COLO829 (cell line): ENCODE results near the gene TPRA1.
A peak's percentile ranks its signal among the peaks of the same experiment; 100 is the strongest.

Source experiments
- DNase-seq: peaks from one replicate; pipeline ENCODE4 v3.0.0; 2012; ENCODE audit warnings: low spot score

Gene TPRA1

DNA sequence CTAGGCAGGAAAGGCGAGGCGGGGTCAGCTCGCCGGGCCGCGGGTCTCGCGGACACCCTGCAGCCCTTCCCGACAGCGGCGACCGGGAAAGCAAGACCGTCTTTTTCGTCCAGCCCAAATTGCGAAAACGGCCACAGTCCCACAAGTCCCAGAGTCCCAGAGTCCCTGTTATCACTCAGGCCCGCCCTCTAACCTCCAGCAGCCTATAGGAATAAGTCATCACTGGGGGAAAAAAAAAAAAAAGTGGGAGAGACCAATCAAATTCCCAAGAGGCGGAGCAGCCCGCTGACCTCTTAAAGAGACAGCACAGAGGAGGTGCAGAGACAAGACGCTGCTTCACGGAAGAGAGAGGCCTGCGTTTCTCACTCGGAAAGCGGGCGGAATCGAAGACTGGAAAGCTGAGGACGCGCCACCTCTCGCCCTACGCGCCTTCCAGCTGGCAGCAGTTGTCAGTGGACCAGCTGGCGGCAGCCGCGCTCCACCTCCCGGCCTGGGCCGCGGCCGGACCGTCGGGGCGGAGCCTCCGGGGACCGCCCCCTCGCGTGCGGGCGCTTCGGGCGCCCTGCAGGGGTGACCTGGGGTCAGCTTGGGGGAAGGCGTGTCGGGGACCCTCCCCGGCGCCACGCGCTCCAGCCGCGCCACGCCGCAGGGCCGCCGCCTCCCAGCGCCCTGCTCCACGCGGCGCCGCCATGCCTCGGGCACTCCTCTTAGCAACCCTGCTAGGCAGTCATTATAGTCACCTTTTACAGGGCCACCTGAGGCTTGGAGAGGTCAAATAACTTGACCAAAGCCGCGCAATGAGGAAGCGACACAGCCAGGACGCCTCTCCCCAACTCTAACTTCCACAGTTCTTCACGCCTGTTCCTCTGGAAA is at the start of gene TPRA1:
Gene TPRA1 (minus strand): TSS at position 141 of the 873 bp plus-strand sequence. CDS start 10,587 bp downstream, outside the sequence.
- DNase-seq: peak; percentile 99

DNA sequence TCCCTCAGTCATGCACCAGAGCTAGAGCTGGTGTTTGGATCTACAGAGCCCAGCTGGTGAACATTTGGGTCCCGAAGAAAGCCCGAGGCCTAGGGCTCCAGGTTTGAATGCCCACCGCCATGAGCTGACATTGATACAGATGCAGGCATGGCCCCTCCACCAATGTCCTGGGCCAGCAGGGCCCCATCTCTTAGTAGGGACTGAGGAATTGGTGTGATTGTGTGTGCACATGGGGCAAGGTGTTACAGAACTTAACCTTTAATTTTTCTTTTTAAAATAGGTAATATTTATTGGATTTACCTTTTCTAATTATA is 49.5 kb upstream of the TPRA1 start:
- no peak for DNase-seq

DNA sequence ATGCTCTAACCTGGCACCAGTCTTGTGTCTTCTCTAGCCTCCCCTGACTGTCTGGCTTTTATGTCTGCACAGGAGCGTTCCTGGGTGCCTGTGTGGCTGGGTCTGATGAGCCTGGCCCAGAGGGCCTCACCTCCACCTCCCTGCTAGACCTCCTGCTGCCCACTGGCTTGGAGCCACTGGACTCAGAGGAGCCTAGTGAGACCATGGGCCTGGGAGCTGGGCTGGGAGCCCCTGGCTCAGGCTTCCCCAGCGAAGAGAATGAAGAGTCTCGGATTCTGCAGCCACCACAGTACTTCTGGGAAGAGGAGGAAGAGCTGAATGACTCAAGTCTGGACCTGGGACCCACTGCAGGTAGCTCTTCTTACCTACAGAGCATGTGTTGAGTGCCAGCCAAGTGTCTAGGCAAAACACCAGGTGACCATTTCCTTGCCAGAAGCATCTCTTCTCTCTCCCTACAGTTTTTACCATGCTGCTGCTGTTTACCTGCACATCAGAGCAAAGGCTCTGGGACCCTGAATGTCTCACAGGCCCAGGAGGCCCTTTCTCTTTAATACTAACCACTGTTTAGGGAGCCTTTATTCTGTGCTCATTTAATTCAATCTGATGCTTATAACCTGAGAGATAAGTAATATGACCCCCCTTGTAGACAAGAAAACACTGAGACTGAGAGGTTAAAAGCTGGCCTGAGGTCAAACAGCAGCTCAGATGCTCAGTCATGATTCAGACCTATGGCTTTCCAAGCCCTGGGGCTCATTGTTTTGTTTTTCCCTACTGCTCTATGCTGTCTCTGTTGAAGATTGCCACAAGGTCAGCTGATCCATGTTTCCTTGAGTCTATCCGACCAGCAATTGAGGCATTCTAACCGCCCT is 48.9 kb upstream of the TPRA1 start:
- DNase-seq: peak; percentile 90

DNA sequence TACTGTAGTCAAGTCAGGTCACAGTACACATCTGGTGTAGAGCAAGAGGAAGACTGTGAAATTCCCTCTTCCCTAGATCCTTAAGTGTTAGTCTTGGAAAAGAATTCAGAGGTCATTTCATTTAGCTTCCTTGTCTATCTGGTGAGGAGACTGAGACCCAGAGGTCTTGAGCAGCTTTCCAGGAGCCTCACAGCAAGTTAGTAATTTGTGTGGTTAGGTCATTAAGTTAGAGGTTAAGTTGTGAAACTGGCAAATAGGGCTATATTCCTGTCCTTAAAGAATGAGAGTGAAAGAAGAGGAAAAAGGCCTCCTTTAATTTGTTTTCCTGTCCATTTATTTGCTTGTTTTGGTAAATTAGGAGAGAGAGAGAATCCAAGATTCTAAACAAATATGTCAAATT is 47.4 kb upstream of the TPRA1 start:
- DNase-seq: no peak

DNA sequence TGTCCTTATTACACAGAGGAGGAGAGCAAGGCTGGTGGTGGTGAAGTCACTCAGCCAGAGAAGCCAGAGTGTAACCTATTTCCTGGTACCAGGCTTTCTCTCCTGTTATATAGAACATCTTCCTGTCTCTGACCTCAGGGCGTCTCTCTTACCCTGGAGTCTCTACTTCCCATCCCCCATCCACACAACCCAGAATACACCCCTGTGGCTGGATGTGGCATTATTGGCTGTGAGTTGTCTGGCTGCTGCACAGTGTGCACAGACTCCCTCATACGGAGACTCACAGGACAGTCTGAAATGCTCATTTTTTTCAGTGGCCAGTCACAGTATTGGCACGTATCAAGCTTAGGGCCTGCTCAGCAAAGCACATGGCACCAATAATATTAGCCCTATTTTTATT is 47.0 kb upstream of the TPRA1 start:
- DNase-seq: no peak

DNA sequence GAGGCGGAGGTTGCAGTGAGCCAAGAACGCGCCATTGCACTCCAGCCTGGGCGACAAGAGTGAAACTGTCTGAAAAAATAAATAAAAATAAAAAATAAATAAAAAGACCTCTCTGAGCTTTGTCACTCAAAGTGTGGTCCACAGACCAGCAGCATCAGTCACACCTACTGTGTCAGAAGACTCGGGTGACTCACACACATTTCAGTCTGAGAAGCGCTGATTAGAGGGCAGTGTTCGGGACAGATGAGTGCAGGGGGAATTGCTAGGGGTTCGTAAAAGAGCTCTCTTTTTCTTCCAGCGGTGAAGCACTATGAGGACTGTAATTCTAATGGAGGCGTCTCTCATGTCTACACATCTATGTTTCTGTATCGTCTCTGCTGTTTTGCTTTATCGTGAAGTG is 44.1 kb upstream of the TPRA1 start:
- DNase-seq: no peak

DNA sequence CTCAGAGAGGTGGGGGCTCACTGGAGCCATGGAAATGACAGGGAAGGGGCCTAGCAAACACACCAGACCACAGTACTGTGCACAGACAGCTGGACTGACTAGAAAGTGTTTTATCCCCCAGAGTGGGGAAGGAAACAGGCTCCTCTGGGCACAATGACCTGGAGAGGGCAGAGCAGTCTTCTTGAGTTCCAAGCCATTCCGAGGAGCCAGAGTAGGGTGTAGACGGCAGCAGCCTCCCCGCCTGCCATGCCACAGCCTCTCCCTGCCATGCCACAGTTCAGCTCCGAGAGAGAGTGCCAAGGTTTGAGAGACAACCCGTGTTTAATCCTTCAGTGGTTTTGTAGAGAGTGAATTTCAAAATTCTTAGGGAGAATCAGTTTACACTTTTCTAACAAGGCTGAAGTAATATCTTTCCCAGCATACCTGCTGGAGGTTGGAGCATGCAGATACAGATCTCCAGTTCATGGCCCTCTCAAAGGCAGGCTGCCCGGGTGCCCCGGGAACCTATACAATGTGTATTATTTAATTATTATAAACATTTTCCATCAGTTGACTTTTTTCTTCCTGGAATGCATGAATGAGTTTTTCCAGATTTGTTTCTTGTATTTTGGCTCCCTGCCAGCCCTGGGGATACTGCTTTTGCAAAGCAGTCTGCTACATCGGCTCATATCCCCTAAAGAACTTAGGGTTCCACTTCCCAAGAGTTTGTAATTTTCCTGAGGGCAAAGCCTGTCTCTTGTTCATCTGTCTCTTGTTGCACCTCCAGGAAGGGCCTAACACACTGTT is 41.7 kb upstream of the TPRA1 start:
- DNase-seq: no peak

DNA sequence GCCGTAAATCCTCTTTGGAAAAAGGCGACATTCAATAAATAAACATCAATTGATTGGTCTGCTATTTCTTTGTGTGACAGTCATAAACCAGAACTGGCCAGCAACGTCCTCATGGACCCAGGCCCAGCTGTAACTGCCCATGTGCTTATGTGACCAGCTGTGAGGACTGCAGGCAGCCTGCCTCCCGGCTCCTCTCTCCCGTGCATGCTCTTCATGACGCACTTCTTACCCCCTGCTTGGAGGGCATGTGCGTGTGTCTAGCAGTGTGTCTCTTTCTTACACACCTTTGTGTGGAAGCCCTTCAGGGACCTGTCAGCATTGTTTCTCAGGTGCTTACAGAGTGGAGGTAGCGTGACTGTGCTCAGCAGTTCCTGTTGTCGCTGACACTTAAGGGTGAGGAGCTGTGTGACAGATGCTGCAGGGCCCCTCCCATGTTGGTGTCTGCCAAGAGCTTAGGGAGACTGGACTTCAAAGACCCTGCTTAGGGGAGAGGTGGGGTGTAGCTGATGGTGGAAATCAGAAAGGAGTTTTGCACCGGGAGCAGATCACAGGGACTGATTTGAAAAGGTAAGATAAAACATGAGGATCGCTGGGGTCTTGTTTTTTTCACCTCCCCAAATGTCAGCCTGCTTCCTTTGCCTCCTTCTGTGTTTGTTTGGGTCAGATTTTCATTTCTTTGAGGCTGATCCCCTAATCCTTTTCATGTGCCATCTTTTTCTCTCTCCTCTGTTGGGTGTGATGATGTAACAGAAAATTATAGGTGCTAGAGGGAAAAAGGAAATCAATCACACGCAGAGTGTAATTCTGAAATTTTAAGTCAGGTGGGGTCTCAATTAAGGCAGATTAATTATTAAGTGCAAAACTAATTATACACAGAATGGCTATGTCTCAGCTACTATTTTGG is 40.5 kb upstream of the TPRA1 start:
- DNase-seq: no peak

DNA sequence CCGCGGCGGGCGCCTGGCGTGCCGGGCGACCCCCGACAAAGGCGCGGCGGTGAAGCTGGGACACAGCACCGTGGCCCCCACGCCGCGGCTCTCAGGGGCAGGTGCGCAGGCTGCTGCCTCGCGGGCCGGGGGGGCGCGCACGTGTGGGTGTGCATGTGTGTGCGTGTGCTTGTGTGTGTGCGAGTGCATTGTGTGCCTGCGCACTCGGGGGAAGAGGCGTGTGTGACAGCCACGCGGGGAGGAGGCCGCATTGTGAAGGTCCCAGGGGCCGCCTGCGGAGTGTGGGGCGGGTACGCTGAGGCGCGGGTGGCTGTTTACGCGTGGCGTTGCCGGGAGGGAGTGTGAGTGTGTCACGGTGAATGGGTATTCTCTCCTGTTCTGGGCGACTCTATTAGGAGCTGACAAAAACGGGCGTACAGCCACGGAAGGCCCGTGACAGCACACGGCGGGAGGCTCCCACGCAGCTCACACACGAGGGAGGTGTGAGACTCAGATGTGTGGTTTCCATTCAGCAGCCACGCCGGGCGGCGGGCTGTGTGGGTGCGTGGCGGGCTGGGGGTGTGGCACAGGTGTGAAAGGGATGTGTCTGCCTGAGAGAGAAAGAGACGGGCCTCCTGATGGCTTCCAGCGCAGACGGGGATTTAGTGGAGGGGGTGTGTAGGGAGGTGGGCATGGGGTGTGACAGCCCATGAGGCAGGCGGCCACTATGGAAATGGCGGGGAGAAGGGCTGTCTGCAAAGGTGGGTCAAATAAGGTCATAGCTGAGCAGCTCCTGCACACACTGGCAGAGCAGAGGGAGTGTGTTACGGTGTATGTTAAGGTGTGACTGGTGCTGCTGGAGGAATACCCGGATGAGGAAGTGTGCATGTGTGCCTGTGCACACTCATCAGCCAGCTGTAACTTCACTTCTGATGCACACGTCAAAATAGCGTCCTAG is 39.2 kb upstream of the TPRA1 start:
- no peak for DNase-seq

DNA sequence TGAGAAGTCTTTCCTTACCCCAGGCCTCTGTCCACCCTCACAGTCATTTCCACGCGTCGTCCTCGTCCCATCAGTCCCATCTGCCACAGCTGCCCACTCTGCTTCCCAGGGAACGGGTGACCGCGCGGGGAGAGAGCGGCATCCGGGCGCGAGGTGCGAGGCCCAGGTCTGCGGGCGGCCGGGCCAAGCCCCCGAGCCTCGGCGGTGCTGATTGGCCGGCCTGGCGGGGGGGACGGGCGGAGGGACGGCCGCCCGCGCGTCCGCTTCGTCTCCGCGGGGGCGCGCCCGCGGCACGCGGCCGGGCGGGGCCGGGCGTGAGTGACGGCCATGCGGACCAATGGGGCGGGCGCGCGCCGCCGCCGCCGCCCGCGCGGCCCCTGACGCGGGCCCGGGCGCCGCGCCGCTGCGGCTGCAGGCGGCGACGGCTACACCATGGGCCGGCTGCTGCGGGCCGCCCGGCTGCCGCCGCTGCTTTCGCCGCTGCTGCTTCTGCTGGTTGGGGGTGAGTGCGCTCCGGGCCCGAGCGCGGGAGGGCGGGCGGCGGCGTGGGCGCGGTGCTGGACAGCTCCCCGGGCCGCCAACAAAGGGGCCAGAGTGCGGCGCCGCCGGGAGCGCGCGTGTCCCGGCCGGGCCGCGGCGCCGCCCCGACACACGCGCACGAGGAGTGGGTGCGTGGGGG is 38.4 kb upstream of the TPRA1 start, which contains the start of gene PODXL2:
Gene PODXL2 (plus strand): TSS at position 398 of the 679 bp plus-strand sequence. CDS start 35 bp downstream, at position 433.
- DNase-seq: peak; percentile 80

DNA sequence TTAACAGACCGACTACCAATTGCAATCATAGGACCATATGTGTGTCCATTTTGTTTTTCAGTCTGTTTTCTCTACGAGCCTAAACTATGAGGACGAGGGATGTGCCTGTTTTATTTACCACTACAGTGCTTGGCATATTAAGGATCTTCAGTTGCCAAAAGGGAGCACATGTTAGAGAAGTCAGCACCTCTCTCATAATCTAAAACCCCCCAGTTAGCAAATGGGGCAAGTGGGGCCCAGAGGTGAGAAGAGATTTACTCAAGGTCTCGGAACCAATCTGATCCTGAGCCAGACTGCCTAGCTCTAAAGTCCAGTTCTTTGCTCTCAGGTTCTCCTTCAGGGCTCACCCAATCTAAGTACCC is 37.9 kb upstream of the TPRA1 start:
- no peak for DNase-seq

DNA sequence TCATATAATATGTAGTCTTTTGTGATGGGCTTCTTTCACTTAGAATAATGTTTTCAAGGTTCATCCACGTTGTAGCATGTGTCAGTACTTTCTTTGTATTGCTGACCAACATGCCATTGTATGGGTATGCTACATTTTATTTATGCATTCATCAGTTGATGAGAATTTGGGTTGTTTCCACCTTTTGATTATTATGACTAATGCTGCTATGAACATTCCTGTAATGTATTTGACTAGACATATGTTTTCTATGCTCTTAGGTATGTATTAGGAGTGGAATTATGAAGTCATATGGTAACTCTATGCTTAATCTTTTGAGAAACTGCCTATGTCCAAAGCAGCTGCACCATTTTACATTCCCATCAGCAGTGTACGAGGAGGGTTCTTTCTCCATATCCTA is 35.3 kb upstream of the TPRA1 start:
- DNase-seq: no peak

DNA sequence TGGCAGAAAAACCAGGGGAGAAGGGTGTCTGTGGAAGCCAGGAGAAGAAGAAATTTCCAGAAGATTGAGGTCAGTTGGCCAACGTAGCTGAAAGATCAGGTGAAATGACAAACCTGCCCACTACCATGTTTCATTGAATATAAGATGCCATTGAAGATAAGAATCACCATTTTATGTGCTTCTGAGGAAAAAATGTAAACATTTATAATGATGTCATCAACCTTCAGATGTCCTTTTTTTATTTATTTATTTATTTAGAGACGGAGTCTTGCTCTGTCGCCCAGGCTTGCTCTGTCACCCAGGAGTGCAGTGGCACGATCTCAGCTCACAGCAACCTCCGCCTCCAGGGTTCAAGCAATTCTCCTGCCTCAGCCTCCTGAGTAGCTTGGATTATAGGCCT is 33.5 kb upstream of the TPRA1 start:
- no peak for DNase-seq

DNA sequence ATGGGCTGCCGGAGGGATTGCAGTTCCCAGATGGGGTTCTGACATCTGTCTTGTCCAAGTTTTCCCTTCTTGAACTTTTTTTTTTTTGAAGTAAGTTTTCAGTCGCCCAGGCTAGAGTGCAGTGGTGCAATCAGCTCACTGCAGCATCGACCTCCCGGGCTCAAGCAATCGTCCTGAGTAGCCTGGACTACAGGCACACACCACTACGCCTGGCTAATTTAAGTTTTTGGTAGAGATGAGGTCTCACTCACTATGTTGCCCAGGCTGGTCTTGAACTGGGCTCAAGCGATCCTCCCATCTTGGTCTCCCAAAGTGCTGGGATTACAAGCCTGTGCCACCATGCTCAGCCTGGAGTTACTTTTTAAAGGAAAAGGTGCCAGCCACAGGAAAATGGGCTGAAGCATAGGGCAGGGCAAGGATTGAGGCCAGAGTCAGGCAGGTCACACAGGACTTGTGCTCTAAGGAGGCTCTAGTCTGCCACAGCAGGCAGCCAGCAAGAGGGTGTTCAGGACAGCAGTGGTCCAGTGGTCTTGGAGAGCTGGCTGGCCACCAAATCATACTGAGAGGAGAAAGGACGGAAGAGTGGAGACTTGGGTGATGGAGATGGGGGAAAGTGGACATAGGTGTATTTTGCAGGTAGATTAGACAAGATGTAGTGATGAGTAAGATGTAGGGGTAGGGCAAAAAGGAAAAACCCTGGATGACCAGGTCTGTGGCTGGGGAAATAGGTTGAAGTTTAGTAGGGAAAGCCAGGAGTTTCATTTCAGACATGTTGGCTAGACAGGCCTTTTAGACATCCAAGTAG is 32.4 kb upstream of the TPRA1 start:
- DNase-seq: no peak

DNA sequence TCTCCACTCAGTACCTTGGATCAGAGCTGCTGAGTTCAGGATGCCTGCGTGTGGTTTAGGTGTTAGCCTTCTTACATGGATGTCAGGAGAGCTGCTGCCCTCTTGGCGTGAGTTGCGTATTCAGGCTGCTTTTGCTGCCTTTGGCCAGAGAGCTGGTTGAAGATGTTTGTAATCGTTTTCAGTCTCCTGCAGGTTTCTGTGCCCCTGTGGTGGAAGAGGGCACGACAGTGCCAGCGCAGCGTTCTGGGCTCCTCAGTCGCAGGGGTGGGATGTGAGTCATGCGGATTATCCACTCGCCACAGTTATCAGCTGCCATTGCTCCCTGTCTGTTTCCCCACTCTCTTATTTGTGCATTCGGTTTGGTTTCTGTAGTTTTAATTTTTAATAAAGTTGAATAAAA is 31.5 kb upstream of the TPRA1 start:
- no peak for DNase-seq

DNA sequence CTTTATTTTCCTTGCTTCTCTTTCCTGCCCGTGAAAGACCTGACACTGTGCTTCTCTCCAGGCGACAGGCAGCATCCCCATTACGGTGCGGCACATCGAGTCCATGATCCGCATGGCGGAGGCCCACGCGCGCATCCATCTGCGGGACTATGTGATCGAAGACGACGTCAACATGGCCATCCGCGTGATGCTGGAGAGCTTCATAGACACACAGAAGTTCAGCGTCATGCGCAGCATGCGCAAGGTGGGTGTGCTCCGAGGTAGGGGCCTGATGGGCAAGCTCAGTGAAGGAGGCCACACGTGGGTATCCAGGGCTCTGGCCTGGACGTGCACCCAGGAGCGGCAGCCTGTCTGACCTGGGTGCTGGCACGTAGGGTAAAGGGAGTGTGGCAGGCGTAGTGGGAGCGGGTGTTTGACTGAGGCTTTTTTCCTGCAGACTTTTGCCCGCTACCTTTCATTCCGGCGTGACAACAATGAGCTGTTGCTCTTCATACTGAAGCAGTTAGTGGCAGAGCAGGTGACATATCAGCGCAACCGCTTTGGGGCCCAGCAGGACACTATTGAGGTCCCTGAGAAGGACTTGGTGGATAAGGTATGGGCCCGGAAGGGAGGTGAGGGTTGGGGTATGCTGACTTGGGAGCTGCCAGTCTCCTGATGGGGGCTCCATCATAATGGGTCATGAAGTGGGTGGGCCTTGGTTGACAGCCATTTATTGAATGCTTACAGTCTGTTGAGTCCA is 30.3 kb upstream of the TPRA1 start:
- no peak for DNase-seq

DNA sequence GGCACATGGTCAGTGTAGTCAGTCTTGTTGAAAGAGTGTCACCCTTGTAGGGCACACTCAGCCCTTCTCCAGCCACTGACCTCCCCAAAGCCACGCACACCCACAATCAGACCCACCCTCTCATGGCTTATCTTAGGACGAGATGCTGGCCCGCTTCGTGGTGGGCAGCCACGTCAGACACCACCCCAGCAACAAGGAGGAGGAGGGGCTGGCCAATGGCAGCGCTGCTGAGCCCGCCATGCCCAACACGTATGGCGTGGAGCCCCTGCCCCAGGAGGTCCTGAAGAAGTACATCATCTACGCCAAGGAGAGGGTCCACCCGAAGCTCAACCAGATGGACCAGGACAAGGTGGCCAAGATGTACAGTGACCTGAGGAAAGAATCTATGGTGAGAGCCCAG is 28.4 kb upstream of the TPRA1 start:
- DNase-seq: no peak
